Activated naive CD4-positive, alpha-beta T cell treated with anti-CD3 and anti-CD28 coated beads, Interleukin-2, amount 50 U/mL, for 72 hours (primary cell): ENCODE results near the gene RPS3. TPM values are rescaled to one million over a fixed set of nuclear protein-coding genes. Genes with fewer than 3 reads are reported as not detected.
"Not testable (repeated sequence)": the region's sequence is repeated elsewhere in the genome, so short reads cannot be mapped to it uniquely, and the experiment has no call there.

ENCODE experiments used
- ATAC-seq, 2 donors: fragments of 150-1000 bp; cut with Tn5 transposase; 2 replicates each; pipeline ENCODE4 v1.10.0; 2021; ENCODE audit warnings: mild to moderate bottlenecking in 2 of 2, moderate library complexity in 2 of 2
- DNase-seq, 2 donors: peaks; one replicate each; pipeline ENCODE4 v3.0.0; 2021 to 2022; ENCODE audit warnings: low spot score in 2 of 2
- H3K27ac Mint-ChIP-seq, 2 donors: one replicate each; pipeline ENCODE4 v1.8.0; 2022; ENCODE audit warnings: mild to moderate bottlenecking in 2 of 2, mixed read lengths in 2 of 2
- H3K36me3 Mint-ChIP-seq, 2 donors: one replicate each; pipeline ENCODE4 v1.8.0; 2022; ENCODE audit warnings: mixed read lengths in 2 of 2
- H3K9me3 Mint-ChIP-seq, 2 donors: one replicate each; pipeline ENCODE4 v1.8.0; 2022; ENCODE audit warnings: mixed read lengths in 2 of 2
- total RNA-seq, 2 donors: library from RNA; stranded (reverse); gene quantifications; one replicate each; pipeline ENCODE4 v1.2.3, GENCODE V29; 2022

RPS3 gene
- 1,000 to 10,000 TPM; 4,688 to 5,066 TPM for total RNA-seq

DNA sequence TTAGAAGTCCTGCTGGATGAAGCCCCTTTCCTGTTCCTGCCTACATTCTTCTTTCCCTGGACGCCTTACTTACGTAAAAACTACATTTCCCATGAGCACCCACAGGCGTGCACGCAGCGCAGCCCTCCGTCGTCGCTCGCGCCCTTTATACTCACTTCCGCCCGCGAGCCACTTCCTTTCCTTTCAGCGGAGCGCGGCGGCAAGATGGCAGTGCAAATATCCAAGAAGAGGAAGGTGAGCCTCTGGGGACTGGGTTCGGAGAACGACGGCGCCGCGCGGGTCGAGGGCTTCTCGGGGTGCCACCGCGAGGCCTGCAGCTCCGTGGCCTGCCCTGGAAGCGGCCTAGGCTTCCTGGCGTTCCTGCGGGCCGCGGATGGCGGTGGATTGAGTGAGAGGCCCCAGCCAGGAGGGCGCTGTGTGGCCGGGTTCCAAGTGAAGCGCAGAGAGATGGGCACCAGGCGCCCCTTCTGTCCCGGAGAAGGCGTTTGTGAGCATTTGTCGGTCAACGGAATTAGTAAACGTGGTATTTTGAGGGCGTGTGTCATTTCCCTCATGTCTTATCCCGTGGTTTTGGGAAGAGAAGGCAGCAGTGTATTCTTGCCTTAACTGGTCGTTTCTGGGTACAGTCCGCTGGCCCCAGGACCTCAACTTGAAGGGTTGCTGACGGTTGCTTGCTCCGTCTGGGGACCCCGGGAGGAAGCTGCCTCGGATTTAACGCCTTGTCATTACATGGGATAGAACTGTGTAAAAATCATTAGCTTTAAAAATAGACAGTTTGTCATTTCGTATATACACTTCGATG, at the start of gene RPS3:
Gene RPS3, plus strand, starts transcription at position 175 of the 802 bp plus-strand sequence. Its CDS starts 30 bp downstream, at position 205.
- Mint-ChIP-seq H3K27ac (peak within 1 kb of the TSS; percentile 99 to 100), H3K36me3 (peaks cover 55% of the 10 kb centered on the region in 2 donors), H3K9me3 (no peaks in the 10 kb centered on the region)
- ATAC-seq (peak; percentile 97), DNase-seq (peak; percentile 89 to 91)

DNA sequence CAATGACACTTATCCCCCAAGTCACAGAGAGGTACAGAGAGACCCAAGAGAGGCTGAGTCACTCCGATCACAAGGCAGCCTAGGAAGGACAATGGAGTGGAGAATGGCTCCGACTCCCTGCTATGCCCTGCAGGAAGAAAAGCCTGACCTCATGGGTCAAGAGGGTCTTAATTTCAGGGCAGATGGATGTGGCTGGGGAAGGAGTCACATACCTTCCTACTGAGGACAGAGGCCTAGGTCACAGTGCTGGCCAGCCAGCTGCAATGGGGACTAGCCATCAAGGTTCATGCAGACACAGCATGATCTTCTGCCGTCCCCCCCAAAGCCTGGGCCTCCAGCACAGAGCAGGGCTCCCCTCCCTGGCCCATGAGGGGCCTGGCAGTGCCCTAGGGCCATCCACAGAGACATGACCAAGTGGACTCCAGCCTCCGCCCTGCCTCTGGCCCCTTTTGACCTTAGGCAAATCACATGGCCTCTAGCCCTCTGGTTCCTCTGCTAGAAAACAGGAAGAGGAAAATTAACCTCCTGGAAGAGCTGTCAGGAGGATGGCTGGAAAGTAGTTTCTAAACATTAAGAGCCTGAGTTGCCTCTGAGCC, 49.7 kb upstream of the RPS3 start:
- Mint-ChIP-seq H3K9me3 (no peaks in the 10 kb centered on the region), H3K27ac (peak overlapping the region in 1 of 2 donors; percentile 88), H3K36me3 (peaks cover 0 to 6% of the 10 kb centered on the region in 2 donors)
- ATAC-seq (no peak), DNase-seq (no peak)

DNA sequence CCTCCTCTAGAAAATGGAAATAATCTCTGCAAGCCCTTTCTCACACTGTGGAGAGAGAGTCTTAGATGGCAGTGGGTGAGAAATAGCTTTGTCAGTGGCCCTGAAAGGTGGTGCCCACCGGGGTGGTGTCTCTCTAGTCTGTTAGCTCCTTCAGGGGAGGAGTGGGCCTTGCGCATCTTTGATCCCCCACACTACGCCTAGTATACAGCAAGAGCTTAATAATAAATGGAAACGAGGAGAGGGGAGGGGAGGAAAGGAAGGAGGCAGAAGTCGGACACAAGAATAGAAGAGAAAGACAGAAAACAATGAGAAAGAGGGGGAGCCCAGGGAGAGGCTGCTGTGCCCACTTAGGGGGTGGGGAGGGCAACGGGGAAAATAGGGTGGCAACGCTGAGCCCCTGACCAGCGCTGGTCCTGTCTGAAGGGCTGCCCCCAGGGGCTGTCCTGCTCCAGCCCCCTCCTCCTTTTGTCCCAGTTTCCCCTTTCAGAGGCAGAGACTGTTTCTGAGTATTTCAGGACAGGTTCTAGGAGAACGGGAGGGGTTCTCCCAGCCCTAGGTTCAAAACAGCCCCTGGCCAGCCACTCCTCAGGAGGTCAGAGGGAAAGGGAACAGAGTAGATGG, 49.1 kb upstream of the RPS3 start:
- peaks cover 0 to 6% of the 10 kb centered on the region in 2 donors for H3K36me3 Mint-ChIP-seq
- no peak for ATAC-seq
- no peaks in the 10 kb centered on the region for H3K9me3 Mint-ChIP-seq

DNA sequence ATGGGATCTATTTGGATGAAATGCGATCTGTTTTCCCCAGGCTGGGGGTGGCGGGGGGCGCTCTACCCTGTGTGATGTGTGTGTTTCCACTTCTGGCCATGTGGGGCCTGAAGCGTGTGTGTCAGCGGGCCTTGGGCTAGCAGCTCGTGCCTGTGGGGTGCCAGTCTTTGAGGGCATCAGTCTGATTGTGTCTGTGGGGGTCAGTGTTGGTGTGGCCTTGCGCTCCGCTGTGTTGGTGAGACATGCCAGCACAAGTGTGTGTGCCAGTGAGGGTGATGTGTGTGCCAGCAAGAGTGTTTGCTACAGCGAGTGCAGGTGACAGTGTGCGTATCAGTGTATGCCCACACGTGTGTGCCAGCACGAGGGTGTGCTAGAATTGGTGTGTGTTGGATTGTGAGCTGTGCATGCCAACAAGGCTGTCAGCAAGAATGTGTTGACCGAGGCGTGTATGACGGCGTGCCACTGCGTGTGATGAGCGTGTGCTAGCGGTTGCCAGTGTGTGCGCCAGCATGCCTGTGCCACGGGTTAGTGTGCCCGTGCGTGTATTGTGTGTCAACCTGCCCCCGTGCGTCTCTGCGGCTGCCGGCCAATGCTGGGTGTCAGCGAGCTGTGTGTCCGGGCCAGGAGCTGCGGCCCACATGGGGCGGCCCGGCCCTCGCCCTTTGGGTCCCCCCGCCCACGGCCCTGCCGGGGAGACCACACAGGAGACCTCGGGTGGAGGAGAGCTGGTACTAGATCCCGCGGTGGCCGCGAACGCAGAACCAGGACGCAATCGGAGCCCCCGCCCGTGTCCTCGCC, 48.4 kb upstream of the RPS3 start:
- peak overlapping the region; percentile 72 to 88 for H3K27ac Mint-ChIP-seq
- peaks cover 0 to 6% of the 10 kb centered on the region in 2 donors for H3K36me3 Mint-ChIP-seq
- ATAC-seq (peak; percentile 40 to 56), DNase-seq (no peak)
- H3K9me3 Mint-ChIP-seq, result no peaks in the 10 kb centered on the region

More for the DNA sequence above, 49.1 kb upstream of the RPS3 start:
- DNase-seq, result no peak
- peak overlapping the region; percentile 76 to 88 for H3K27ac Mint-ChIP-seq

DNA sequence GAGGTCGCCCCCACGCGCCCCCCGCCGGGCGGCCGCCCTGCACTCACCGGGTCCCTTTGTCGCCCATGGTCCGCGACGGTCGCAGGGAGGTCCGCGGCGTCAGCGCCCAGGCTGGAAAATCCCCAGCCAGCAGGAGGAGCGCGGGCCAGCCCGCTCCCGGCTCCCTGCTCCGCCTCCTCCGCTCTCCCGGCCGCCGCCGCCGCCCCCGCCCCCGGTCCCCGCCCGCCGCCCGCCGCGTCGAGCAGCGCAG, 47.9 kb upstream of the RPS3 start, which contains the start of gene ARRB1:
Gene ARRB1, minus strand, starts transcription at position 121 of the 250 bp plus-strand sequence. Its CDS starts 54 bp downstream, at position 67.
- Mint-ChIP-seq H3K9me3 (no peaks in the 10 kb centered on the region), H3K36me3 (peaks cover 0 to 6% of the 10 kb centered on the region in 2 donors), H3K27ac (peak within 1 kb of the TSS; percentile 72 to 88)
- DNase-seq (no peak), ATAC-seq (no peak)

DNA sequence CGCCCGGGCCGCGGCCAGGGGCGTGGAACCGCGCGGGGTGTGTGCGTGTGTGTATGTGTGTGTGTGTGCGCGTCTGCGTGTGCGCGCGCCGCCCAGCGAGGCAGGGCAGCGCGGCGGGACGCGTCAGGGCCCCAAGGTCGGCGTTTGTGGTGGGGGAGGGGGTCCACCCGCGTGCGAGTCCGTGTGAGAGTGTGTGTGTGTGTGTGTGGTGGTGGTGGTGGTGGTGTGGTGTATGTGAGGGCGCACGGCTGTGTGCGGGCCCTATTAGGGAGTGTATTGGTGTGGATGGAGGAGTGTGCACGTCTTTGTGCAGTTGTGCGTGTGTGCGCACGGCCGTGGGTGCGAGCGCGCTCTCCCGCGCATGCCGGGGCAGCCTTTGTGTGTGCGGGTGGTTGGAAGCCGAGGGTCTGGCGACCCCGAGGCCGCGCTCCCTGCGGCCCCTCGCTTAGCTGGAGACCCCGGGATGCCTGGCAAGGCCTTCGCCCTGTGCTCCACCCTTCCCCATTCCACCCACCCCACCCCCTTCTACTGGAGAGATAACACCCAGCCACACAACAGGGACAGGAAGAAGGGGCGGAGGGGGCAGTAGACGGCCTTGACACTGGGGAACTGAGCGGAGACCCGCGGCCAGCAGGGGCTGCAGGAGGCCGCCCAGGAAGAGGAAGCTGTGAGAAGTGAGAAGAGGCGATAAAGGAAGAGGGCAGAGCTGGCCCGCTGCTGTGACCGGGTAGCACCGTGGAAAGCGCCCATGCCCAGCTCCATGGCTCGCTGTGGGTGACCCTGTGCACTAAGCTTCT, 47.3 kb upstream of the RPS3 start:
- peak; percentile 72 to 76 for ATAC-seq
- peak overlapping the region in 1 of 2 donors; percentile 88 for H3K27ac Mint-ChIP-seq
- DNase-seq, result peak; percentile 54 to 68
- H3K36me3 Mint-ChIP-seq, result peaks cover 0 to 6% of the 10 kb centered on the region in 2 donors
- H3K9me3 Mint-ChIP-seq, result no peaks in the 10 kb centered on the region

DNA sequence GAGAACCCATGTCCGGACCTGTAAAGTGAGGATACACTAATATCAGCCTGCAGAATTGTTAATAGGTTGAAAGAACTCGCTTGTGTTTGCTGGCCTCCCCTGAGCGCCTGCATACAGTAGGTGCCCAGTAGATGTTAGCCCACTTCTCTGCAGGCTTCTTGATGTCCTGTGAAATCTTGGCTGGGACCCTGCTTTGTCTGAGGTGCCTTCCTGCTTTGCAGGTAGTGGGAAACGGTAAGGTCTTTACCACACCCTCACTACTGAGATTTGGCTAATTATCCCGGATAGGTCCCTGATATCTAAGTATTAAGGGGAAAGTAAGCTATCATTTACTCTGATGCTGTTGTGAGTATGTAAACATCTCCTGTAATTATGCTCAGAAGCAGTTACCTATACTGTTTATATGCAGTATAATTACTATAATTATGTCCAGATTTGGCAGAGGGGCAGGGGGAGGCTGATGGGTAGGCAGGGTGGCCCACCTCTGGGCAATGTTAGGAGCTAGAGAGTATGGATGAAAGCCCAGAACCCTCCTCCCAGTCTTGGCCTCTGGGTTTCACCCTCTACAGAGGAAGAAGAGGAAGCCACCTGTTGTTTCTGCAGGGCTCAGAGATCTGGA, 46.6 kb upstream of the RPS3 start:
- no peak for ATAC-seq
- Mint-ChIP-seq H3K36me3 (peaks cover 0 to 6% of the 10 kb centered on the region in 2 donors), H3K27ac (peak overlapping the region in 1 of 2 donors; percentile 88), H3K9me3 (no peaks in the 10 kb centered on the region)
- DNase-seq, result no peak

DNA sequence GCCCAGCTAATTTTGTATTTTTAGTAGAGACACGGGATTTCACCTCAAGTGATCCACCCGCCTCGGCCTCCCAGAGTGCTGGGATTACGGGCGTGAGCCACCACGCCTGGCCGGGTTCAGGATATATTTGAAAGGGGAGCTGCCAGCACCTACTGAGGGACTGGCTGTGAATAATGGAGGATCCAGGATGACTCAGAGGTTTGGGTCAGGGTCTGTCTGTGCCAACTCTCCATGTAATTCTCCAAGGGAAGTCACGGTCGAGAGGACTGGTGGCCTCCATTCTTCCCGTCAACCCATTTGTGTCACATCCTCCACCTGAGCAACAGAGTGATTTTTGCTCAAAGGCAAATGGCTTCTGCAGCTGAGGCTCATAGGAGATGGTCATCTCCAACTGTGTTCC, 44.3 kb upstream of the RPS3 start:
- Mint-ChIP-seq H3K9me3 (no peaks in the 10 kb centered on the region), H3K36me3 (peaks cover 0 to 6% of the 10 kb centered on the region in 2 donors), H3K27ac (no peak overlapping the region)
- DNase-seq (no peak), ATAC-seq (no peak)

DNA sequence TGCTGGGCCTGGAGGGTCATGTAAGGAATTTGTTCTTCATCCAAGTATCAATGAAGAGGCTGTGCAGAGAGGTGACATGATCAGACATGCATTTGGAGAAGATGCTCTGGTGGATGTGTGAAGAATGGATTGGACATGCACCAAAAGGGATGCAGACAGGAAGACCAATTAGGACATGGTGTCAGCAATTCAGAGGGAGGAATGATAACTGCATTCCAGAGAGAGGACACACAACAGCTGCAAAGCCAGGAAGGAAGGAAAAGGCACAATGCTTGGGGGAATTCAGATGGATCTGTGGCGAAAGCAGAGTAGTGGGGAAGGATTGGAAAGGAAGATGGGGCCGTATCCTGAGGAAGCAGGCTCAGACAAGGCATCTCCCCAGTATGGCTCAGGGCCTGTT, 42.7 kb upstream of the RPS3 start:
- no peaks in the 10 kb centered on the region for H3K36me3 Mint-ChIP-seq
- no peaks in the 10 kb centered on the region for H3K9me3 Mint-ChIP-seq
- no peak for ATAC-seq
- no peak for DNase-seq
- no peak overlapping the region for H3K27ac Mint-ChIP-seq

DNA sequence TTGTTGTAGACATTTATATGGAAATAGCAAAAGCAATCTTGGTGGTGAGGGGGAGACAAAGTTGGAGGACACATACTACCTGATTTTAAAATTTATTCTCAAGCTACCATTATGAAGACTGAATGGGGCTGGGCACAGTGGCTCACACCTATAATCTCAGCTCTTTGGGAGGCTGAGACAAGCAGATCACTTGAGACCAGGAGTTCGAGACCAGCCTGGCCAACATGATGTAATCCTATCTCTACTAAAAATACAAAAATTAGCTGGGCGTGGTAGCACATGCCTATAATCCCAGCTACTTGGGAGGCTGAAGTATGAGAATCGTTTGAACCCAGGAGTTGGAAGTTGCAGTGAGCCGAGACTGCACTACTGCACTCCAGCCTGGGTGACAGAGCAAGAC, 37.0 kb upstream of the RPS3 start:
- H3K9me3 Mint-ChIP-seq, H3K36me3 Mint-ChIP-seq, H3K27ac Mint-ChIP-seq, ATAC-seq, DNase-seq: not testable (repeated sequence)

DNA sequence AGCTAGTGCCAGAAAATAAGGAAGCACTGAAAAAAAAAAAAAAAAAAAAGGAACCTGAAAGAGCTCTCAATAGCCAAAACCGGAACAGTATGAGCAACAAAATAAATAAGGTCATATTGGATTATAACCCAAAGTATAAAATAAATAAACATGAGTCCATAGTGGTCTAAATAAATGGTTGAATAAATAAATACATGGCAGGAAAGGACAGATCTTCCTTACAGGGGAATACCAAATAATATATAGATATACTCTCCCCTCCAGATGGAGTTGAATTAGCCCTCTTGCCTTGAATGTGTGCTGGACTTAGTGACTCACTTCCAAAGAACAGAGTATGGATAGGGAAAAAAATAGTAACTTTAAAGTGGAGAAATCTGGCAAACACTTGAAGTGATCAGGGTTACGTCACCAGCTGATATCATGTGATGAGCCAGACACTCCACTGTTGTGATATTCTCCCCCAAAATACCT, 33.6 kb upstream of the RPS3 start:
- no peak for ATAC-seq
- no peak for DNase-seq
- Mint-ChIP-seq H3K27ac (no peak overlapping the region), H3K36me3 (no peaks in the 10 kb centered on the region), H3K9me3 (no peaks in the 10 kb centered on the region)

DNA sequence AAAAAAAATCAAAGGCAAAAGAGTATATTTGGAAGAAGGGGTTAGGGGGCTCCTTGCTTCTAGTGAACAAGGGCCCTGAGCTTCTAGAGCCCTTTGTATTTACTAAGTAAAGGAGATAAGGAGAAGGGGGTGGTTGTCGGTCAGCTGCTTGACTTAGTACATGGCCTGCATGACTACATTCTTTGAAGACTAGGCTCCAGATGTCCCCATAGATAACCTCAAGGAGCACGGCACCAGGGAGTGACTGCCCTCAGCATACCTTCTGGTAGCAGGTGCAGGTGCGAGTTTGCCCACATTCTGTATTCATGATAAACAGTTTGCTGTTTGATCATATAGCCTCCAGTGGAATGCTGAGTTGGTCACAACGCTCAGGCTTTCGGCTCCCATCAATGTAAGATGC, 32.5 kb upstream of the RPS3 start:
- H3K27ac Mint-ChIP-seq, DNase-seq, ATAC-seq, H3K36me3 Mint-ChIP-seq, H3K9me3 Mint-ChIP-seq: not testable (repeated sequence)

DNA sequence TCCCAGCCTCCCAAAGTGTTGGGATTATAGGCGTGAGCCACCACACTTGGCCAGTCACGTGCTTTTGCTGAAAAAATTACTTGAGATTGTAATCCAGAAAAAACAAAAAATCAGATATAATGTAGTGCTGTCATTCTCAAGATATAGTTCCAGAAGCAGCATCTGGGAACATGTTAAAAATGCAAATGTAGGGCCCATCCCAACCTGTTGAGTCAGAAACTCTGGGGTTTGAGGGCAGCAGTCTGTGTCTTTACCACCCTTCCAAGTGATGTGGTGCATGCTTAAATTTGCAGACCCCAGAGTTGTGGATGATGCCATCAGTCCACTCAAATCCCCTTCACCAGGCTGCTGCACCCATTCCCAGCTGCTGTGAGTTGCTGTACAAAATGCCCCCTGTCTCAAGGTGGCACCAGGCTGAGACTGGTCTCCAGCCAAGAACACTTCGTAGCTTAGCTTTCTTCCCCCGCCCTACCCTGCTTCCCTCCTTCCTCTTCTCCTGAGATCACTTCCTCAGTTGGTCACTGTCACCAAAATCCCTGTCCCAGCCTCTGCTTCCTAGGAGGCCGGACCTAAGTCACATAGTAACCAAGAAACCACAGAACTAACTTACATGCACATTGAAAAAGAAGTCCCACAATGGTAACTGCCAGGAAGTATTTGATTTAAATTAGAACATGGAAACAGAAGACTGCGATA, 29.6 kb upstream of the RPS3 start:
- Mint-ChIP-seq H3K27ac (no peak overlapping the region), H3K36me3 (no peaks in the 10 kb centered on the region), H3K9me3 (no peaks in the 10 kb centered on the region)
- ATAC-seq, result peak in 1 of 2 donors; percentile 45
- no peak for DNase-seq

DNA sequence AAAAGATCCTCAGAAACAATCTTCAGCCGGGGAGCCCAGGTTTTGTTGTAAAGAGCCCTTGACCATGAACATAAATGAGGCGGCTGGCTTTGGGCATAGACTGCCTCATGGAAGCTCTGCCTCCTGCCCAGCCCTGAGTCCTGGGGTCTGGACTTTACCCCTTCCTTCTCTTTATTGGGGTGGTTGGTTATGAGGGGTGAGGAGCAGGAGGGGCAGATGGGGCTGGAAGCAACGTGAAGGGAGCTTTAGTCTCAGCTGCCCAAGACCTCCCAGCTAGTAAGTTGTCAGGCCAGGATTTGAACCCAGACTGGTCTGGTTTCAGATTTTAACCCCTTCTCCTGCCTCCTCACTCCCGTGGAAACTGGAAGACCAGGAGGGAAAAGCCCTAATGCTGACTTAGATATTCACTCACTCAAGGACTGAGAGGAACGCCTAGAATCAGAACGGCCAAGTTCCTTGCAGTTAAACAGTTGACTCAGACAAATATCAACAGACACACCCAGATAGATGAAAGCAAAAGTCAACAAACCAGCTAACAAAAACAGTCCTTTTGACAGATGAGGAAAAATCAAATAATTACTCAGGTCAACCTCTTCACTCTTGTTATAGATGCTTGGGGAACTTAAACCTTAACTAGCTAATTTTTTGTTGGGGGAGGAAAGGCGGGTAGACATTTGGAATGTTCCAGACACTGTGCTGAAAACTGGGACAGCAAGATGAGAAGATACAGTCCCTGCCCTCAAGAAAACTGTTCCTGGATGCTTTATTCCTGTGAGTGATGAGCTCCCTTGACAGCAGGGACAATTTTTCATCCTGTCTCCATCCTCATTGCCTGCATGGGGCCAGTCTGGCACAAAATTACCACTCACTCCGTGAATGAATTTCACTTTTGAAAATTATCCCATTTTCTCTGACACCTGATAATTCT, 27.1 kb upstream of the RPS3 start:
- no peaks in the 10 kb centered on the region for H3K36me3 Mint-ChIP-seq
- H3K27ac Mint-ChIP-seq, result no peak overlapping the region
- DNase-seq (no peak), ATAC-seq (no peak)
- H3K9me3 Mint-ChIP-seq, result no peaks in the 10 kb centered on the region
